ENCODE measurements around the gene PDLIM3.
A peak's percentile ranks its signal among the peaks of the same experiment; 100 is the strongest.
"Not testable (repeated sequence)": the region's sequence is repeated elsewhere in the genome, so short reads cannot be mapped to it uniquely, and the experiment has no call there.

PDLIM3 gene

DNA sequence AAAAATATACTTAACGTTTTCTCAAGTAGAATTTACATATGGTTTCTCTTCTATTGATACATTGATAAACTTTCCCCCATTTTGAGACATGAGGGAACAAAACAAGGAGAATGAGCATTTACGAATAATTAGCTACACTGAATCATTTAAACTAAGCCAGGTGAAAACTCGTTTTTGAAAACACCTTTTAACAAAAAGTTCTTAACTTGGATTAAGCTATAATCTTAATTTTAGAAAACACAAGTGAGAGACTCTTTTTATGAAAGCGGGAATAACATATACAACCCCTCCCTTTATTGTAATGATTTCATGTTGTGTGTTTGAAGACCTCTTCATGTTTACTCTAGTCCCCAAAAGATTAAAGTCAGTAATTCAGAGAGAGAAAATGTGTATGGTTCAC, 20.1 kb downstream of the PDLIM3 start:
- no peak for DNase-seq

- DNase-seq, result no peak
Observed at GRCh38 chr4:185514182-185514697, 21.1 kb downstream of the PDLIM3 start.

GRCh38 chr4:185513489-185514181, 21.7 kb downstream of the PDLIM3 start:
- peak; percentile 30 for DNase-seq

- no peak for DNase-seq
Observed at GRCh38 chr4:185512516-185512915, 22.8 kb downstream of the PDLIM3 start.

DNA sequence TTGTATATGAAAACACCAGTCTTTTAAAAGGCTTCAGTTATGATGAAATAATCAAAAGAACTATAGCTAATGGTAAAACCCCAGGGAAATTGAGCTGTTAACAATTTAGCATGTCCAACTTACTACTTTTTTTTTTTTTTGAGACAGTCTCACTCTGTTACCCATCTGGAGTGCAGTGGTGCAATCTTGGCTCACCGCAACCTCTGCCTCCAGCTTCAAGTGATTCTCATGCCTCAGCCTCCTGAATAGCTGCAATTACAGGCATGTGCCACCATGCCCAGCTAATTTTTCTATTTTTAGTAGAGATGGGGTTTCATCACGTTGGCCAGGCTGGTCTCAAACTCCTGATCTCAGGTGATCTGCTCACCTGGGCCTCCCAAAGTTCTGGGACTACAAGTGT, 24.1 kb downstream of the PDLIM3 start:
- DNase-seq, result not testable (repeated sequence)

DNA sequence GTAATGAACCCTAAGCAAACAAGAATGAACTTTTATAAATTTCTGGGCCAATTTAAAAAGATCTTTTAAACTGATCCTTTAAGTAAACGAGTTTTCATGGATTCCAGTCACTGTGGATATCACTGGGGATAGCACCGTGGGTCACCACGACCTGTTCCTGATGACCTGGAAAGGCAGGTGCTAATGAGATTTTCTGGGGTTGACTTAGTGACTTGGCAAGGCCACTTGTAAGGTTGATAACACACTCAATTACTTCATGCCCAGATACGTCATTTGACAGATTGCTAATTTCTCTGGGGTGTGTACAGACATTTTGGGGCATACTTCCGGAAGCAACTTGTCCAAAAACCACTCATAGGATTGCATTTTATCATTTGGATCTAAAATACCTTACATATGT, 24.5 kb downstream of the PDLIM3 start:
- DNase-seq, result no peak

DNA sequence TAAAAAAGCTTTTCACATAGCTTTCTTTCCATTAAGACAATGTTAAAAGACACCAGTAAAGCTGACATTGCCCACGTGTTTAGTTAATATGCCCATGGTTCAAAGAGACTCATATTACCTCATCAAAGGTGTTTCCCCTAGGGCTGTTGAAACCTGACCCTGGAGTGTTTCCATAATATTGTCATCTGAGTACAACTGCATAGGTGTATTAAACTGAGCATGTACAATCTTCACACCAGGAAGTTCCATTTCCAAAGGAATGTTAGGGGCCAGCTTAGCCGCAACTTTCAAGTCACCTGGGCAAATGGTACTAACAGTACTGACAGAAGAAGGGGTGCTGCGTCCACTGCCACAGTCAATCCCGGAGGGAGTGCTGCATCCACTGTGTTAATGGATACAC, 27.1 kb downstream of the PDLIM3 start:
- DNase-seq, result no peak

- no peak for DNase-seq
Observed at GRCh38 chr4:185506422-185506821, 28.9 kb downstream of the PDLIM3 start.

GRCh38 chr4:185504098-185505047, 30.9 kb downstream of the PDLIM3 start:
- no peak for DNase-seq

- DNase-seq, result no peak
Observed at GRCh38 chr4:185502386-185502785, 32.9 kb downstream of the PDLIM3 start.

- DNase-seq, result no peak
Observed at GRCh38 chr4:185500576-185500975, 34.7 kb downstream of the PDLIM3 start.

GRCh38 chr4:185500035-185500434, 35.3 kb downstream of the PDLIM3 start:
- DNase-seq, result no peak

DNA sequence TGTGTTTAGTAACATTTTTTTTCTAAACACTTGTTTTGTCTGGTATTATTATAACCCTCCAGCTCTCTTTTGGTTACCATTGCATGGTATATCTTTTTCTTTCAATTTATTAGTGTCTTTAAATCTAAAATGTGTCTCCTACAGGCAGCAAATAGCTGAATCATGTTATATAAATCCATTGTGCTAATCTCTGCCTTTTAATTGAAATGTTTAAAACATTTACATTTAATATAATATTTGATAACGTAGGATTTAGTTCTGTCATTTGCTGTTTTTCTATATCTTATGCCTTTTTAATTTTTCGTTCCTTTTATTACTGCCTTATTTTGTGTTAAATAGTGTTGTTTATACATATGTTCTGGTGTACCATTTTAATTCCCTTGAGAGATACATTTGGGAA, 46.7 kb downstream of the PDLIM3 start:
- DNase-seq, result no peak

DNA sequence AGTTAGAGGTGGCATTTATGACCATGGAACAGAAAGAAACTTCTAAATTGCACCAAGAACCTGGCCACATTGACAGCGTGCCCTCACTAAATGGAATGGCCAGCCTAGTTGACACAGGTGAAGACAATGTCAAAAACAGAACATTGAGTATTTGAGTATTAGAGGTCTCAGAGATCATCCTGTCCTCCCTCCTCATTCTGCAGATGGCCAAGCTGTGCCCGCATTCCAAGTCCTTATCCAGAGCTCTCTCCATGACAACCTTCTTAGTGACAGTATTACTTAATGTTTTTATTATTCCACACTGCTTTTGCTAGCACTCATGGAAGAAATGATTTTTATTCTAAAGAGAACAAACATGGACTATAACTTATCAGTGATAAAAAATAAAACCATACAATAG, 53.9 kb downstream of the PDLIM3 start:
- no peak for DNase-seq

GRCh38 chr4:185480016-185480732, 55.1 kb downstream of the PDLIM3 start:
- DNase-seq, result no peak

- no peak for DNase-seq
Observed at GRCh38 chr4:185479507-185479971, 55.8 kb downstream of the PDLIM3 start.

GRCh38 chr4:185473247-185473646, 62.1 kb downstream of the PDLIM3 start:
- no peak for DNase-seq

DNA sequence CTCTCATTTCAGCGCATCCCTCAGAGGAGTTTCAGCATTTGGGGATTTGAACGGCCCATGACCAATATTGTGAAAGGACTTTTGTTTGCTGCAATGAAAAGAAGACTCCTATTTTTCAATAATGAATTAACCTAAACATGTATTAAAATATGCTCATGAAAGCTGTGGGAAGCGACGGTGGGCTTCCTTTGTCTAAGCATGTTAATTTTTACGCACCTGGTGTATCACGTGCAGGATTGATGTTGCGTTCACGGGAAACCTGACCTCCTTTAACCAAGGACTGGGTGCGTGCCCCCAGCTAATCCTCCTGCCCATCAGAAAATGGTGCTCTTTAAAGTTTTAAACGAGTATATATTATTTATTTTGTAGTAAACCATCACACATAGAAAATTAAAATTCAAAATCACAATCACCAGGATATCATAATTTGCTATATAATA, 63.2 kb downstream of the PDLIM3 start:
- DNase-seq, result no peak

DNA sequence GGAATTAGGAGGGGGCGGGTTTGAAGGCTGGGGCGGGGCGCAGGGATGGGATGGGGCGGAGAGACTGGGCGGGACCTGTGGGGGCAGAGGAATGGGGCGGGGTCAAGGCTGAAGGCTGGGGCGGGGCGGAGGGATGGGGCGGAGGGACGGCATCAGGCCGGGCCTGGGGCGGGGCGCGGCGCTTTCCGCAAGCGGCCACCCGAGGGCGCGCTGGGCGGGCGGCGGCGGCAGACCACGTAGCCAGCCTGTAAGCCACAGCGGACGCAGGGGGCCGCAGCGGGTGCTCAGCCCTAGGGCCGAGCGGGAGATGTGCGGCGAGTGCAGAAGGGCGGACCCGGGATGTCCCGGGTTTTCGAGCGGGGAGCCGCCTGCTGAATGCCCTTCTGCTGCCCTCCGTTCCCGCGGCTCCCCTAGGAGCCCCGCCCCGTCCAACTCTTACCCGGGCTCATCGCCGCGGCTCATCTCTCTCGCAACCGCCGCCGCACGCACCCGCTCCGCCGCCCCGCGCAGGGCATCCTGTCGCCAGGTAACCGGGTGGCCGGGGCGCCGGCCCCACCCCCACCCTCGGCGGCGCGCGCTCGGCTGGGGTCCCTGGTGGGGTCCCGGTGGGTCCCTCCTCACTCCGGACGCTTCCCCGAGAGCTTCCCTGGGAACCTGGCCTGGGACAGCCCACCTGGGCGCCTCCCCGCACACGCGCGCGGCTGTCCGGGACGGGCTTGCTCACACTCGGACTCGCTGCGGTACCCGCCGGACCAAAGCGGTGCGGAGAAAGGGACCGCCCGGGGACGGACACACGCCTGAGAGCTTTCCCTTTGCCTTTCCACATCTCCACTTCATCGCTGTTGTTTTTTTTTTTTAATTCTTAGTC, 63.8 kb downstream of the PDLIM3 start, which contains the start of gene CCDC110:
CCDC110 (minus strand) TSS at position 499 of the 868 bp plus-strand sequence; CDS start at position 449, 50 bp downstream.
- DNase-seq, result peak; percentile 91

DNA sequence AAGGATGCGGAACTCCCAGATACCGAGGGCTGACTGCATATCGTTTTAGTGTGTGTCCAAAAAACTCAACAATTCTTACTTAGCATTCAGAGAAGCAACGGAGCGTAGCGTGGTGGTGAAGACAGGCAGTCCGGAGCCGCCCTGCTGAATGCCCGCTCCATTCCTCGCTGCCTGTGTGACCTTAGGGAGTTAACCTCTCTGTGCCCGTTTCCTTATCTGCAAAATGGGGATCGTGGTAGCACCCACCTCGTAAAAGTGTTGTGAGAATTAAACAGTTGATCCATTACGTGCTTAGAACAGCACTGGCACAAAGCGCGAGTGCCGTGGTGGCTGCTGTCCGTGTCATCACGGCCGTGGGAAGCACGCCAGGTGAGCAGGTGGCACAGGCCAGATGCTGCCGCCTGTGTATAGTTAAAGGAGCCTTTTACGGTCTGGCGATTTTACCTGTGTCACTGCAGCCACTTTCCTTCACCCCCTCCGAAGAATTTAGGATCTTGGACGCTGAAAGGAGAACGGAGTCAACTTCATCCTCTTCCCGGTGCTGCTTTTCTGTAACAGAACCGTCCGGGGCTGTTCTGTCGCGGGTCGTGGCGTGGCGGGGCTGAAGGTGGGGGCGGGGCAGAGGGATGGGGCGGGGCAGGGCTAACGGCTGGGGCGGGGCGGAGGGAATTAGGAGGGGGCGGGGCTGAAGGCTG, 64.7 kb downstream of the PDLIM3 start:
- no peak for DNase-seq

DNA sequence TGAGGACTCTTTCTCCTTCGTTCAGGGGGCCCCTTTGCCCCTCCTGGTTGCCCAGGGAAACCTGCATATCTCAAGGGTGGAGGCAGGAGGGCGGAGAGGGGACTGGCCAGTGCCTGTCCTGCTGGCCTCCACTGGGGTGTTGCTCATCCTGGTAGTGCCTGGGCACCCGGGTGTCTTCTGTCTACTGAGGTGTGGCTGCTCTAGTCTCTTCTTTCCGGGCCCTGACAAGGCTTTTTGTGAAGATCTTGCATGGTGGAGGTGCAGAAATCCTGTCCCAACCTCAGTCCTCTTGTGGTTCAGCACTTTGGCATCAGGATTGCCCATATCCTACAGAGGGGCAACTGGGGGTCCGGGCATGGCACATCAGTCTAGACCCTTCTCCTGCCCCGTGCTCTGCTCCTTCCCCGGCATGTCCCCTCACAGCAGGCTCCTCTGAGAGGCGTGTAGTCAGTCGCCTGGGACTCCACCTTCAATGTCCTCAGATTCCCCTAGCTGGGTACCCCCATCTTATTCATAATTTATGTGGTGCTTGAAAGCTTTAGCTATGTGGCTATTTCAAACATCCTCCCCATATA, 65.6 kb downstream of the PDLIM3 start:
- no peak for DNase-seq
